ENCODE results near the gene TTC12. TPM values are rescaled to one million over a fixed set of nuclear protein-coding genes. Genes with fewer than 3 reads are reported as not detected.

The TTC12 gene
- total RNA-seq, 1 donor from 2014 or later, result 2.6 TPM

GRCh38 chr11:113404859-113405430 lies 90.6 kb downstream of the TTC12 start:
- no peak for DNase-seq (ENCODE audit: low spot score)

- no peak for DNase-seq (ENCODE audit: low spot score)
Observed at GRCh38 chr11:113405724-113406478, 91.5 kb downstream of the TTC12 start.

GRCh38 chr11:113407163-113407562 lies 92.8 kb downstream of the TTC12 start:
- DNase-seq (ENCODE audit: low spot score), result no peak

- no peak for DNase-seq (ENCODE audit: low spot score)
Observed at GRCh38 chr11:113408206-113408605, 93.8 kb downstream of the TTC12 start.

GRCh38 chr11:113408887-113409286 lies 94.5 kb downstream of the TTC12 start:
- no peak for DNase-seq (ENCODE audit: low spot score)

GRCh38 chr11:113409526-113409925 lies 95.1 kb downstream of the TTC12 start:
- no peak for DNase-seq (ENCODE audit: low spot score)

- DNase-seq (ENCODE audit: low spot score), result no peak
Observed at GRCh38 chr11:113410414-113411135, 96.2 kb downstream of the TTC12 start.

GRCh38 chr11:113411536-113411935 lies 97.2 kb downstream of the TTC12 start:
- DNase-seq (ENCODE audit: low spot score), result no peak

GRCh38 chr11:113412675-113413074 lies 98.3 kb downstream of the TTC12 start:
- no peak for DNase-seq (ENCODE audit: low spot score)

GRCh38 chr11:113415343-113415742 lies 101.0 kb downstream of the TTC12 start:
- no peak for DNase-seq (ENCODE audit: low spot score)

Other genes starting within 250 kb of the TTC12 start
- gene ANKK1, start 73.2 kb downstream of the TTC12 start, total RNA-seq (ENCODE audit: insufficient read depth, low replicate concordance), result 0.48 TPM
- gene DRD2, start 160.8 kb downstream of the TTC12 start, total RNA-seq (ENCODE audit: insufficient read depth, low replicate concordance), result 3.4 TPM

All from umbilical cord (tissue), 2 donors.